ENCODE results near the gene SEZ6.

DNA sequence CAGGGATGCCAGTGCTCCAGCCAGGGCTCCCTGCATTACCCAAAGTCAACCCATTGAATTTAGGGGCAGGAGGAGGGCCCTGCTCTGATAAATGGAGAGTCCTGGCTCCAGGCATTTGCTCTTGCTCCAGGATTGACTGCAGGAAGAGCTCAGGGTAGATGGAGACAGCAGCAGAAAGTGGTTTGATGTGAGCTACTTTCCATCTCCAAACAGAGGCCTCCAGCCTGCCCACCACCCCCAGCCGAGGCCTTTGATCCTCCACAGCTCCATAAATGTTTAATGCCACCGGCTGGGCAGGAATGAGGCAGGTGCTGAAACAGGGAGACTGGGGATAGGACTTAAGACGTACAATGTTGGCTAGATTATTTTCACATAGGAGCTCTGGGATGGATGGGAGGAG is 4.3 kb upstream of the SEZ6 start:
- TF ChIP-seq GATA2 (IDR thresholded peaks at IDR 0.05; ENCODE audit: low read depth, low read length) (no peak), GATA3 (IDR thresholded peaks at IDR 0.05; ENCODE audit: low read depth, low read length) (no peak)

Measured in SH-SY5Y (cell line).